A673 (cell line): ENCODE results near the gene TANC1. TPM values are rescaled to one million over a fixed set of nuclear protein-coding genes. Genes with fewer than 3 reads are reported as not detected.

Source experiments
- BruUV-seq: library from RNA; stranded (reverse); fragments of 400-500 nt; replicated peaks from 2 replicates; lab custom pipeline; 2021; lab: Mats Ljungman, UMichigan
- CTCF ChIA-PET: fragments of 300-600 bp; sonication (Branson Sonifier 250); formaldehyde crosslinking; loops from one replicate; lab custom pipeline; 2022; ENCODE audit warnings: antibody characterized with exemption; lab: Charles Lee
- POLR2A ChIA-PET: fragments of 300-600 bp; sonication (Branson Sonifier 250); formaldehyde crosslinking; loops from one replicate; lab custom pipeline; 2022; ENCODE audit warnings: antibody characterized with exemption; ENCODE audit not compliant: low non-redundant PET; lab: Charles Lee
- DNase-seq: peaks from one replicate; pipeline ENCODE4 v3.0.0-alpha.2; 2015; ENCODE audit warnings: low spot score
- H3K27ac ChIP-seq: fragments of 200-600 bp; sonication (generic); 2 replicates; pipeline ENCODE4 v1.5.1; 2016; ENCODE audit warnings: mixed run types, low read depth, mild to moderate bottlenecking, mixed read lengths, antibody characterized with exemption, low read length; ENCODE audit not compliant: poor library complexity, severe bottlenecking
- H3K27me3 ChIP-seq: fragments of 200-600 bp; sonication (generic); replicated peaks from 2 replicates; pipeline ENCODE4 v1.6.1; 2017; ENCODE audit warnings: mixed run types, low read depth, mild to moderate bottlenecking, mixed read lengths, antibody characterized with exemption, low read length; ENCODE audit not compliant: insufficient read depth, poor library complexity
- H3K36me3 ChIP-seq: fragments of 200-600 bp; sonication (generic); 2 replicates; pipeline ENCODE4 v1.6.1; 2016; ENCODE audit warnings: mixed run types, mild to moderate bottlenecking, mixed read lengths, antibody characterized with exemption, low read length; ENCODE audit not compliant: insufficient read depth, poor library complexity, severe bottlenecking
- H3K4me1 ChIP-seq: fragments of 200-600 bp; sonication (generic); 2 replicates; pipeline ENCODE4 v1.6.1; 2017; ENCODE audit warnings: mixed run types, mild to moderate bottlenecking, mixed read lengths, antibody characterized with exemption, low read length; ENCODE audit not compliant: insufficient read depth, poor library complexity, severe bottlenecking
- H3K4me3 ChIP-seq: fragments of 200-600 bp; sonication (generic); 2 replicates; pipeline ENCODE4 v1.5.1; 2016; ENCODE audit warnings: low read depth, mixed run types, mild to moderate bottlenecking, mixed read lengths, low read length; ENCODE audit not compliant: poor library complexity, severe bottlenecking
- H3K9me3 ChIP-seq: fragments of 200-600 bp; sonication (generic); 2 replicates; pipeline ENCODE4 v1.6.1; 2016; ENCODE audit warnings: mixed run types, low read depth, mild to moderate bottlenecking, mixed read lengths, antibody characterized with exemption, low read length; ENCODE audit not compliant: poor library complexity, severe bottlenecking
- EZH2 ChIP-seq: fragments of 200-600 bp; sonication (generic); IDR thresholded peaks from 2 replicates; pipeline ENCODE4 v1.6.1; 2017; ENCODE audit warnings: borderline replicate concordance, low read depth, mild to moderate bottlenecking, mixed read lengths, antibody characterized with exemption, low read length; ENCODE audit not compliant: poor library complexity, severe bottlenecking
- intact Hi-C: fragments of 100-400 bp; cut with micrococcal nuclease; formaldehyde crosslinking; loops from one replicate; pipeline ENCODE4 v1.10.0; 2022; ENCODE audit not compliant: unreplicated experiment
- total RNA-seq: library from RNA; stranded (reverse); gene quantifications from 2 replicates; pipeline ENCODE4 v1.2.3, GENCODE V29; 2021
- TF ChIP-seq, protein P1 (sequence below): fragments of 300-800, 200-600 bp; sonication (generic); conservative IDR thresholded peaks from 2 replicates; pipeline ENCODE4 v1.5.1; 2017; ENCODE audit warnings: low read depth, mild to moderate bottlenecking, antibody characterized with exemption, low read length, moderate library complexity, mixed read lengths

The TANC1 gene
- total RNA-seq, 1 experiment from 2014 or later: 9.0 TPM

DNA sequence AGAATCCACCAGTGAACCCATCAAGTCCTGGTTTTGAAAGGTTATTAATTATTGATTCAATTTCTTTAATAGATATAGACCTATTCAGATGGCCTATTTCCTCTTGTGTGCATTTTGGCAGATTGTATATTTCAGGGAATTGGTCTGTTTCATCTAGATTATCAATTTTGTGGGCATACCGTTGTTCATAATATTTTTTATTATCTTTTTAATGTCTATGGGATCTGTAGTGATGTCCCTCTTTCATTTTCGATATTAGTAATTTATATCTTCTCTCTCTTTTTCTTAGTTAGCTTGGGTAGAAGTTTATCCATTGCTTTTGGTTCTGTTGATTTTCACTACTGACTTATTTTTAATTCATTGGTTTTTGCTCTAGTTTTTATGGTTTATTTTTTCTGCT, 39.9 kb upstream of the TANC1 start:
- Histone ChIP-seq H3K4me3 (no peak overlapping the region), H3K9me3 (no peaks in the 10 kb centered on the region), H3K4me1 (peaks cover 6% of the 10 kb centered on the region), H3K27me3 (no peaks in the 10 kb centered on the region), H3K36me3 (no peaks in the 10 kb centered on the region), H3K27ac (no peak overlapping the region)
- ChIA-PET POLR2A (no interaction called here), CTCF (no interaction called here)
- no TSS peak for BruUV-seq
- intact Hi-C loops: no loop called here
- TF ChIP-seq EZH2: no peak
- TF ChIP-seq, protein P1, sequence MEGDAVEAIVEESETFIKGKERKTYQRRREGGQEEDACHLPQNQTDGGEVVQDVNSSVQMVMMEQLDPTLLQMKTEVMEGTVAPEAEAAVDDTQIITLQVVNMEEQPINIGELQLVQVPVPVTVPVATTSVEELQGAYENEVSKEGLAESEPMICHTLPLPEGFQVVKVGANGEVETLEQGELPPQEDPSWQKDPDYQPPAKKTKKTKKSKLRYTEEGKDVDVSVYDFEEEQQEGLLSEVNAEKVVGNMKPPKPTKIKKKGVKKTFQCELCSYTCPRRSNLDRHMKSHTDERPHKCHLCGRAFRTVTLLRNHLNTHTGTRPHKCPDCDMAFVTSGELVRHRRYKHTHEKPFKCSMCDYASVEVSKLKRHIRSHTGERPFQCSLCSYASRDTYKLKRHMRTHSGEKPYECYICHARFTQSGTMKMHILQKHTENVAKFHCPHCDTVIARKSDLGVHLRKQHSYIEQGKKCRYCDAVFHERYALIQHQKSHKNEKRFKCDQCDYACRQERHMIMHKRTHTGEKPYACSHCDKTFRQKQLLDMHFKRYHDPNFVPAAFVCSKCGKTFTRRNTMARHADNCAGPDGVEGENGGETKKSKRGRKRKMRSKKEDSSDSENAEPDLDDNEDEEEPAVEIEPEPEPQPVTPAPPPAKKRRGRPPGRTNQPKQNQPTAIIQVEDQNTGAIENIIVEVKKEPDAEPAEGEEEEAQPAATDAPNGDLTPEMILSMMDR: no peak
- no peak for DNase-seq

DNA sequence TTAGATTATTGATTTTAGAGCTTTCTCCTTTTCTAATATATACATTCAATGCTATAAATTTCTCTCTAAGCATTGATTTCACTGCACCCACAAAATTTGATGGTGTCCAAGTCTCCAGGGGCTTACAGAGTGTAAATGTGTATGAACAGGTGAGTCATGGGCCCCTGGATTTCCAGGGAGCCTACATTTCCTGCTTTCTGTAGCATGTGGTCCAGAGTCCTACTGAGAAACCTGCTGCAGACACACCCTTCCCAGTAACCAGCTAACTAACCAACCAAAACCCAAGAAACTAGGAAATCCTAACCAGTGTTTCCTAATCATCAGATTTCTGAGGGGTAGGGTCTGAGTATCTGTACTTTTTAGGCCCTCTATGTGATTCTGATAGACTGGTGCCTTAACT, 39.5 kb upstream of the TANC1 start:
- intact Hi-C loops: no loop called here
- CTCF ChIA-PET: no interaction called here
- no peak for DNase-seq
- H3K4me1 ChIP-seq: peaks cover 1% of the 10 kb centered on the region
- BruUV-seq: no TSS peak
- no peaks in the 10 kb centered on the region for H3K36me3 ChIP-seq
- POLR2A ChIA-PET: no interaction called here
- no peaks in the 10 kb centered on the region for H3K27me3 ChIP-seq
- H3K9me3 ChIP-seq: no peaks in the 10 kb centered on the region
- TF ChIP-seq, protein P1: no peak
- TF ChIP-seq EZH2: no peak
- no peak overlapping the region for H3K4me3 ChIP-seq
- H3K27ac ChIP-seq: no peak overlapping the region

DNA sequence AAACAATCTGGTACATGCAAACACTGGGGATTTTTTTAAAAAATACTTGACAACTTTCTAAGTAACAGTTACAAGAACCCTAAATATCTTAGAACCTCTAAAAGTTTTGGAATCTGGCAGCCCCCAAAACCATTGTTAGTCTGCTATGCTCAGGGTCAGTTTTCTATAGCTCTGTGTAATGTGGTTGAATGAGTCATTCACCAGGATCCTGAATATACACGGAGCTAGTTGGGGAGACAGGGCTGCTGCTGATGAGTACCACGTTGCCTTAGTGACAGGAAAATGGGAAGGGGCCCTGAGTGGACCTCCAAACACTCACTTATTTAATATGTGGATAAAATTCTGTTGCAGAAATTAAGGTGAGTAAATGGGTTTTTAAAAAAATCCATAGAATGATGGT, 36.9 kb upstream of the TANC1 start:
- no peaks in the 10 kb centered on the region for H3K9me3 ChIP-seq
- ChIA-PET CTCF (no interaction called here), POLR2A (no interaction called here)
- intact Hi-C loops: no loop called here
- H3K36me3 ChIP-seq: no peaks in the 10 kb centered on the region
- H3K4me1 ChIP-seq: no peaks in the 10 kb centered on the region
- no peak overlapping the region for H3K4me3 ChIP-seq
- no TSS peak for BruUV-seq
- no peaks in the 10 kb centered on the region for H3K27me3 ChIP-seq
- no peak for DNase-seq
- no peak overlapping the region for H3K27ac ChIP-seq
- no peak for TF ChIP-seq EZH2
- TF ChIP-seq, protein P1: no peak
